Psoas muscle (tissue), 8 donors: ENCODE data around the gene RGL2. TPM values are rescaled to one million over a fixed set of nuclear protein-coding genes. Genes with fewer than 3 reads are reported as not detected.

Source experiments
- ATAC-seq, 4 donors: fragments of 200-7000 bp; cut with Tn5 transposase; one replicate each; pipeline ENCODE4 v1.9.1; 2020; ENCODE audit warnings: moderate library complexity in 3 of 4, mild to moderate bottlenecking in 2 of 4
- DNase-seq, 2 donors: peaks; one replicate each; pipeline ENCODE4 v3.0.0-alpha.2; 2020
- H3K27ac ChIP-seq: fragments of 200-600 bp; one replicate; pipeline ENCODE4 v1.8.0; 2022
- H3K27me3 ChIP-seq, 3 donors: fragments of 200-600 bp in 1 of 3; one replicate each; pipeline versions ENCODE4 v1.6.1 to v1.8.0; 2013 to 2022; ENCODE audit warnings: low read length in 2 of 3, mild to moderate bottlenecking in 2 of 3, moderate library complexity in 1 of 3; ENCODE audit not compliant: insufficient read depth in 3 of 3
- H3K36me3 ChIP-seq, 2 donors: fragments of 200-600 bp in 1 of 2; one replicate each; pipeline versions ENCODE4 v1.6.1 to v1.8.0; 2013 to 2022; ENCODE audit warnings: low read depth in 1 of 2, mild to moderate bottlenecking in 1 of 2, moderate library complexity in 1 of 2; ENCODE audit not compliant: insufficient read depth in 1 of 2
- H3K4me1 ChIP-seq: fragments of 200-600 bp; one replicate; pipeline ENCODE4 v1.8.0; 2022
- H3K4me3 ChIP-seq: fragments of 200-600 bp; one replicate; pipeline ENCODE4 v1.8.0; 2022; ENCODE audit warnings: mild to moderate bottlenecking
- H3K9me3 ChIP-seq: fragments of 200-600 bp; one replicate; pipeline ENCODE4 v1.8.0; 2022
- WGBS, 3 donors: extraction: QIAGEN DNeasy Blood & Tissue Kit; methylation state at CpG; one replicate each; pipeline versions ENCODE4 v1.1.6 to v1.1.7; 2013; 5-methylcytosine and 5-hydroxymethylcytosine counted together
- intact Hi-C, 2 donors: fragments of 100-400 bp; cut with DNase I; formaldehyde crosslinking; loops; one replicate each; pipeline versions ENCODE4 v1.11.0 to v1.14.2; 2022
- polyA plus RNA-seq, 3 donors: library from polyadenylated mRNA; stranded (reverse); fragments of 200-250 nt; gene quantifications; one replicate each; pipeline ENCODE4 v1.2.3, GENCODE V29; 2013
- total RNA-seq, 4 donors: library from RNA; stranded (reverse); fragmentation: NEBNext Ultra II Directional in 2 of 4; extraction: Animal tissue kit (Norgen Biotek cat#: 25700) in 2 of 4; gene quantifications; one replicate each; pipeline versions ENCODE4 v1.2.1 to v1.2.4, GENCODE V29; 2021 to 2023
- TF ChIP-seq, protein P1 (sequence below): fragments of 200-600 bp; IDR thresholded peaks from one replicate; pipeline ENCODE4 v1.8.0; 2022; ENCODE audit warnings: antibody characterized with exemption
- donor health status: healthy with polysubstance abuse.
- donor health status: DM: no; HTN: no; CAD: no; lungs with moderate emphysema.
- donor health status: Bipolar disorder and iron deficiency.
- donor health status: healthy.
- donor health status: DM: yes; HTN: yes; CAD: no.
- donor health status: DM: no; HTN: no; CAD: no.
- donor health status: DM: no; HTN: no; CAD: no.
- donor health status: DM: yes; HTN: yes; CAD: no.

Gene RGL2
- total and polyA plus RNA-seq, 7 donors: 30.5 to 66.1 (median 52.1) TPM

DNA sequence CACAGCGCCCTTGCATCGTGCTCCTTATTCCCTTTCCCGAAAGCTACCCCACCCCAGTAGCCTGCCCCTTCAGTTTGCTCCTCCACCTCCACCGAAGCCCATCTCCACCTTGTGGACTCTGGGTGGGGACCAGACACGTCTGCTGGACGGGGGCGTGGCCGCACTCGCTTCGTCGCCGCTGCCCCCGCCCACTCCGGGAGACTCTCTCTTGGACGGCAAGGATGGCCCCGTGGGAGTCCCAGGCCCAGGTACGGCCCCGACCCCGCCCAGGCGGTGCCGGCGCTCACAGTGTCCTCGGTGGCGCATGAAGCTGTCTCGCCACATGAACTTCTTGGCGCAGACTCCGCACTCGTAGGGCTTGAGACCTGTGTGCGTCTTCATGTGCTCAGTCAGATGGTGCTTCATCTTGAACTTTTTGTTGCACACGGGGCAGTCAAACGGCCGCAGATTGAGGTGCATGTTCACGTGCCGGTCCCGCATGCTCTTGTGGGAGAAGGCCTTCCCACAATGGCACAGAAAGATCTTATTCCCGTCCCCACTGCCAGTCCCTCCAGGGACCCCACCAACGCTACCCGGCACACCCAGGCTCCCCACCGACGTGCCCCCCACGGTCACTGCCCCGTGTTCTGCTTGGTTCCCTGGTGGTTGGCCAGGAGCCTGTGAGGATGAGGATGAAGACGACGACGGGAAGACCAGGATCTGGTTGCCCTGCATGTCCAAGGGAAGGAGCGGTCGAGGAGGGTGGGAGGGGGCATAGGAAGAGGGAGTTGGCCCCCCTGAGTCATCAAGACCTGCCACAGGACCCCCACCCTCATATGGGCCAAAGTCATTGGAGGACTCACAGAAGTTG lies 16.4 kb upstream of the RGL2 start:
- ATAC-seq (no peak), DNase-seq (peak; percentile 52 to 75)
- Histone ChIP-seq H3K27ac (peak overlapping the region; percentile 91), H3K4me1 (peaks cover 44% of the 10 kb centered on the region), H3K27me3 (no peaks in the 10 kb centered on the region), H3K4me3 (peak overlapping the region; percentile 98), H3K36me3 (peaks cover 8 to 27% of the 10 kb centered on the region in 2 donors), H3K9me3 (no peaks in the 10 kb centered on the region)
- intact Hi-C loops: loop anchor here (2.0 to 5.0 kb wide), 2 partner anchors 14 to 38 kb away; partner anchors contain the start of gene B3GALT4 (in 1 of the 2)
- 31 to 35% (median 34%) methylated on average over 47 of the region's 47 CpGs for WGBS, 3 donors
- TF ChIP-seq, protein P1, sequence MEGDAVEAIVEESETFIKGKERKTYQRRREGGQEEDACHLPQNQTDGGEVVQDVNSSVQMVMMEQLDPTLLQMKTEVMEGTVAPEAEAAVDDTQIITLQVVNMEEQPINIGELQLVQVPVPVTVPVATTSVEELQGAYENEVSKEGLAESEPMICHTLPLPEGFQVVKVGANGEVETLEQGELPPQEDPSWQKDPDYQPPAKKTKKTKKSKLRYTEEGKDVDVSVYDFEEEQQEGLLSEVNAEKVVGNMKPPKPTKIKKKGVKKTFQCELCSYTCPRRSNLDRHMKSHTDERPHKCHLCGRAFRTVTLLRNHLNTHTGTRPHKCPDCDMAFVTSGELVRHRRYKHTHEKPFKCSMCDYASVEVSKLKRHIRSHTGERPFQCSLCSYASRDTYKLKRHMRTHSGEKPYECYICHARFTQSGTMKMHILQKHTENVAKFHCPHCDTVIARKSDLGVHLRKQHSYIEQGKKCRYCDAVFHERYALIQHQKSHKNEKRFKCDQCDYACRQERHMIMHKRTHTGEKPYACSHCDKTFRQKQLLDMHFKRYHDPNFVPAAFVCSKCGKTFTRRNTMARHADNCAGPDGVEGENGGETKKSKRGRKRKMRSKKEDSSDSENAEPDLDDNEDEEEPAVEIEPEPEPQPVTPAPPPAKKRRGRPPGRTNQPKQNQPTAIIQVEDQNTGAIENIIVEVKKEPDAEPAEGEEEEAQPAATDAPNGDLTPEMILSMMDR: no peak

DNA sequence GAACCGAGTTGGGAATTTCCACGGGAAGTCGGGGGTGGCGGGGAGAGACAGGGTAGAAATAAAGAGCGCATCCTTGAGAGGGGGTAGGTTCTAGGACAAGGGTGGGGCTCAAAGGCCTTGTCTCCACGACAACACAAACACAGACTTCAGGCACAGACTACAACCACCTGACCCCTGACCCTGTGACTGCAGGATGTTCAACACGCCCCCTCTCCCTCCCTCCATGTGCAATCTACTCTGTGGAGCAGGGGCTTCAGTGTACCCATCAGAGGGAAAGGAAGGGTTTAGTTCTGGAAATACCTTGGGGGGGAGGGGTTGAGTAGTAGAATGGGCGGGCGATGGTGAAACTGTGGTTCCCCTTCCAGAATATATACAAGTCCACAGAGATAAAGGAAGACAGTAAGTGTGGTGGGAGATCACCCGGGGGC lies 15.8 kb upstream of the RGL2 start:
- intact Hi-C loops: loop anchor here (2.0 to 5.0 kb wide), 2 partner anchors 14 to 37 kb away; partner anchors contain the start of gene B3GALT4 (in 1 of the 2)
- no peaks in the 10 kb centered on the region for H3K27me3 ChIP-seq
- H3K27ac ChIP-seq: peak overlapping the region; percentile 91
- ATAC-seq (peak in 2 of 4 donors; percentile 12 to 23), DNase-seq (peak; percentile 62 to 68)
- WGBS, 3 donors: 3 to 5% (median 3%) methylated on average over 10 of the region's 10 CpGs
- no peaks in the 10 kb centered on the region for H3K9me3 ChIP-seq
- TF ChIP-seq, protein P1: no peak
- H3K4me3 ChIP-seq: peak overlapping the region; percentile 98
- peaks cover 3 to 24% of the 10 kb centered on the region in 2 donors for H3K36me3 ChIP-seq
- peaks cover 40% of the 10 kb centered on the region for H3K4me1 ChIP-seq

DNA sequence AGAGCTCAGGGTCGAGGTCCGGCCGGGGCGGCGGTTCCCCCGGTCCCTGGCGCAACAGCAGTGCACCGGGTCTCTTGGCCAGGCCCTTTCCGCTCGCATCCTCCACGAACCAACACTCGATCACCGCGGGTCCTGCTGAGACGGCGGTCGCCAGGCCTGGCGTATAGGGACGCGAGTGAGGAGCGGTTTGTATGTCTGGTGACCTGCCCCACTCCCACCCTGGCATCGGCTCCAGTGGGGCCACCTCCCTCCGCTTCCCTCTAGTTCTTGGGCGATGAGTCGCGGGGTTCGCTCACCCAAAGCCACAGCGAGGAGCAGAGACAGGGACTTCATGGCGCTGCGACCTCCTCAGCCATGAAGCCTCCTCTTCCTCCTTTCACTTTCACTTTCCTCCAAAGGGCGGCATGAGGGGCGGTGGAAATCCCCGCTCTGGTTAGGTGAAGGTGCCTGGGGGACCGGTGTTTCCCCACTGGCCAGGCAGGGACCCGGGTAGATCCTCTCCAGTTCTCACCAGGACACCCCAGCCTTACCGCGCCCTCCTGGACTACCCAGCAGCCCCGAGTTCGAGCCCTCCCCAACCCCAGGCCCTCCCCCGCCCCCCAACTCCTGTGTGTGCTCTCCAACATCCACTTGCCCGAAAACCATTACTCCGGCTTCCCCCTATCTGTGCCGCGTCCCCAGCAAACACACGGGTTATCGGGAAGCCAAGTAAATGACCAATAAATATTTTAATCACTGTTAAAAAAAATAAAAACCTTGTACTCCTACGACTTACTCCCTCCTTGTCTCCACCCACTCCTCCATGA lies 15.2 kb upstream of the RGL2 start, which contains the start of gene TAPBP:
Gene TAPBP, minus strand, starts transcription at position 370 of the 806 bp plus-strand sequence. Its CDS starts 37 bp downstream, at position 333.
- intact Hi-C loops: loop anchor here (2.0 to 5.0 kb wide), 2 partner anchors 13 to 37 kb away; partner anchors contain the start of gene B3GALT4 (in 1 of the 2)
- peak; percentile 55 to 76 for DNase-seq
- peak within 1 kb of the TSS; percentile 91 for H3K27ac ChIP-seq
- H3K36me3 ChIP-seq: peaks cover 2 to 21% of the 10 kb centered on the region in 2 donors
- 0 to 1% (median 0%) methylated on average over 42 to 47 of the region's 47 CpGs for WGBS, 3 donors
- H3K4me3 ChIP-seq: peak within 1 kb of the TSS; percentile 98
- TF ChIP-seq, protein P1: no peak
- no peaks in the 10 kb centered on the region for H3K27me3 ChIP-seq
- ATAC-seq: peak; percentile 2 to 31 (median 18)
- peaks cover 40% of the 10 kb centered on the region for H3K4me1 ChIP-seq
- H3K9me3 ChIP-seq: no peaks in the 10 kb centered on the region

- DNase-seq (peak; percentile 53 to 65), ATAC-seq (peak in 2 of 4 donors; percentile 3 to 5)
- Histone ChIP-seq H3K27ac (peak overlapping the region; percentile 91), H3K36me3 (peaks cover 0 to 17% of the 10 kb centered on the region in 2 donors), H3K27me3 (no peaks in the 10 kb centered on the region), H3K9me3 (no peaks in the 10 kb centered on the region), H3K4me1 (peaks cover 33% of the 10 kb centered on the region), H3K4me3 (peak overlapping the region; percentile 98)
- intact Hi-C loops: loop anchor here in 1 of 2 donors (5.0 kb wide), 1 partner anchor 36 kb away; the partner anchor contains the start of gene B3GALT4
- TF ChIP-seq, protein P1: no peak
- 1 to 2% (median 1%) methylated on average over 29 to 33 of the region's 33 CpGs for WGBS, 3 donors
Observed at GRCh38 chr6:33313105-33313708, 14.5 kb upstream of the RGL2 start.
